Astrocyte of the spinal cord (primary cell): ENCODE data around the gene GRID2.

ENCODE experiments used
- DNase-seq: peaks from one replicate; pipeline ENCODE4 v3.0.0; 2011; ENCODE audit warnings: low read depth, low spot score
- H3K4me3 ChIP-seq: 2 replicates; pipeline ENCODE4 v1.5.1; 2011; ENCODE audit warnings: low read depth, mild to moderate bottlenecking, low read length, moderate library complexity
- CTCF ChIP-seq: IDR thresholded peaks from 2 replicates; pipeline ENCODE4 v1.5.1; 2012; ENCODE audit warnings: low read depth, mild to moderate bottlenecking, low read length, inconsistent platforms
- in situ Hi-C: cut with HindIII; loops from 2 replicates; pipeline ENCODE4 v1.10.0; 2017; ENCODE audit warnings: low sequenced_read_pairs

Gene GRID2

DNA sequence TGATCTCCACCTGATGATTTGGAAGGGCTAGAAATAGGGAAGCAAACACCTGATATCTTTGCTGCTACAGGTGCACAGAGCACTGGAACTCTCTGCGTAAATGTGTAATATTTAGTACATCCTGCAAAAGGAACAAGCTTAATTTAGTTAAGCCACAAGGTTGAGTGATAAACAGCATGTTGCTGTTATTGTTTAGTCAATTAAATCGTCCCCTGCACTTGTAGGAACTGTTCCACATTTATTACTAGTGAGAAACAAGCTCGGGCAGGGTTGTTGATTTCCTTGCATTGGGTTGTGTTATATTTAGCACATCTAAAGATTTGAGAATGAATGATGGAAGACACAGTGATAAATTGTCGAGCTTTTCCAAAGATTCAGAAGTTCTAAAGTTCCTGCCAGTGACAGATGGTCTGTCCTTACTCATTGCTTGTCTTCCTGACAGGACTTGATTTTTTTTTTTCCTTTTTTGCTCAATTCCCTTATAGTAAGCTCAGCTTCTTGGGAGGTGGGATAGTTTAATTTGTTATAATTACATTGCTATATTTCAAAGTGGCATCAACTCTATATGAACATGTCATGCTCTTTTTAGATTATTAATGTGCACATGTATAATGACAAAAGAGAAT lies 897.8 kb downstream of the GRID2 start:
- in situ Hi-C loops = no loop called here
- no peak for DNase-seq

GRCh38 chr4:93203708-93204107 lies 899.9 kb downstream of the GRID2 start:
- in situ Hi-C loops = no loop called here
- no peak overlapping the region for H3K4me3 ChIP-seq
- DNase-seq = no peak
- TF ChIP-seq CTCF = no peak

More for the DNA sequence above, 897.8 kb downstream of the GRID2 start:
- H3K4me3 ChIP-seq = no peak overlapping the region
- no peak for TF ChIP-seq CTCF

DNA sequence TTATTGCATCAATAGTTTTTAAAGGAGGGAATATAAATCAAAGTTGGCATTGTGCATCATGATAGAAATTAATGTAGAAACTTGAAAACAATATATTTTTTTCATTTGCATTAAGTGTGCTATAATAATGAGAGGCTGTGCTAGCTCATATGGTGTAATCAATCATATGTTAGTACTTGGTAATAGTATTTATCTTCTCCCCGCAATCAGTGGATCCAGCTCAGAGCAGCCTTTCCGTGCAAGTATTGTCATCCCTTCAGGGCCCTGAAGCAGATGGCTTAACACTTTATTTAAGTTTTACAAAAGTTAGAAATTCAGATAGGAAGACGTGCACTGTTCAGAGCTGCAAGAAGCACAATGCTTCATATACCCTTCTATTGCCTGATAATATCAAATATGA lies 908.5 kb downstream of the GRID2 start:
- in situ Hi-C loops = no loop called here

DNA sequence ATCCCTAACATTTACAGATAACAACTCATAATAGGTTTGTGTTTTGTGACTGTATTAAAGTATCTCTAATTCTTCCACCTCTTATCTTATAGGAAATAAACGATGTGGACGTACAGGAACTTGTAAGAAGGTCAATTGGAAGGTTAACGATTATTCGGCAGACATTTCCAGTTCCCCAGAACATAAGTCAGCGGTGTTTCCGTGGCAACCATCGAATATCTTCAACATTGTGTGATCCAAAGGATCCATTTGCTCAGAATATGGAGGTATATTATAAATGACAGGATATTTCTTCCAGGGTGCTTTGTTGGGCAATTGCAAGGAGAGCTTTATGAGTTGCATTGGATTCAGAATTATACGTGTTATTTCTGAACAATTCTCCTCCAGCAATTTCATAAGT lies 912.9 kb downstream of the GRID2 start:
- TF ChIP-seq CTCF = no peak
- in situ Hi-C loops = no loop called here
- no peak for DNase-seq
- H3K4me3 ChIP-seq = no peak overlapping the region

More for the DNA sequence above, 908.5 kb downstream of the GRID2 start:
- no peak for TF ChIP-seq CTCF
- H3K4me3 ChIP-seq = no peak overlapping the region
- DNase-seq = no peak

GRCh38 chr4:93217431-93217830 lies 913.7 kb downstream of the GRID2 start:
- no peak overlapping the region for H3K4me3 ChIP-seq
- TF ChIP-seq CTCF = no peak
- in situ Hi-C loops = no loop called here
- no peak for DNase-seq

DNA sequence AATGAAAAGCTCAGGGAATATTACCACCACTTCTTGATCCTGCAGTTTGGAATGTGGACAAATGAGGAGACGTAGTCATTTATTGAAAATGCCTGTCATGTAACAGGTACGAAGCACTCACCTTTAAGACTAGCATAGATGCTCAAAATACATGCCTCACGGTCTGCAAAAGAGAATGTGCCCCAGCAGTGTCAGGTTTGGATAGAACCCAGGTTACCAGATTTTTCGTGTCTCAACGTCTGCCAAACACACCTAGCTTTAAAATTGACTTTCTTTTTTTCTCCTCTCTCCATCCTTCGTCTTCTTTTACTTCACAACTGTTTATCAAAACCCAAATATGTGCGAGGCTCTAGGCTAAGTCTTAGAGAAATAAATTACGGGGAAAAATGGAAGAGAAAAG lies 918.0 kb downstream of the GRID2 start:
- DNase-seq = no peak
- no peak for TF ChIP-seq CTCF
- H3K4me3 ChIP-seq = no peak overlapping the region
- in situ Hi-C loops = no loop called here
